H1 (cell line): ENCODE data around the gene MMP17. TPM values are rescaled to one million over a fixed set of nuclear protein-coding genes. Genes with fewer than 3 reads are reported as not detected.

Experiments
- CTCF ChIA-PET: fragments of 300-600 bp; sonication (Branson Sonifier 250); formaldehyde crosslinking; loops from one replicate; lab custom pipeline; 2021; ENCODE audit not compliant: partially characterized antibody; lab: Charles Lee
- POLR2A ChIA-PET: fragments of 300-600 bp; sonication (Branson Sonifier 250); formaldehyde crosslinking; loops from one replicate; lab custom pipeline; 2021; ENCODE audit warnings: inconsistent platforms; ENCODE audit not compliant: partially characterized antibody; lab: Charles Lee
- DNase-seq, 2 experiments: peaks; one replicate each; pipeline versions ENCODE4 v3.0.0 to v3.0.0-alpha.2; 2010 to 2022; ENCODE audit warnings: low spot score in 2 of 2, low read depth in 1 of 2, mixed read lengths in 1 of 2
- FAIRE-seq: peaks from 2 replicates; lab custom pipeline; 2011; peaks lifted over from hg19 to GRCh38; lab: Jason Lieb, UNC
- H2AFZ ChIP-seq: 2 replicates; pipeline ENCODE4 v1.8.1; 2012; ENCODE audit warnings: low read length, inconsistent platforms
- H2AK5ac ChIP-seq: 2 replicates; pipeline ENCODE4 v1.6.1; 2013; ENCODE audit warnings: low read depth, low read length
- H2BK120ac ChIP-seq: replicated peaks from 2 replicates; pipeline ENCODE3; 2013; ENCODE audit warnings: low read depth, low read length, inconsistent platforms
- H2BK12ac ChIP-seq: 2 replicates; pipeline ENCODE4 v1.6.1; 2013; ENCODE audit warnings: low read depth, low read length
- H2BK15ac ChIP-seq: 2 replicates; pipeline ENCODE4 v1.6.1; 2013; ENCODE audit warnings: low read length
- H2BK20ac ChIP-seq: 2 replicates; pipeline ENCODE4 v1.6.1; 2013; ENCODE audit warnings: low read length
- H2BK5ac ChIP-seq: 2 replicates; pipeline ENCODE4 v1.6.1; 2013; ENCODE audit warnings: low read depth, low read length
- H3K14ac ChIP-seq: 2 replicates; pipeline ENCODE4 v1.6.1; 2013; ENCODE audit warnings: inconsistent platforms; ENCODE audit not compliant: insufficient read length
- H3K18ac ChIP-seq: 2 replicates; pipeline ENCODE4 v1.6.1; 2013; ENCODE audit warnings: low read length; ENCODE audit errors: extremely low read depth
- H3K23ac ChIP-seq: 2 replicates; pipeline ENCODE4 v1.6.1; 2013; ENCODE audit warnings: inconsistent platforms; ENCODE audit not compliant: insufficient read length
- H3K23me2 ChIP-seq: 2 replicates; pipeline ENCODE4 v1.6.1; 2013; ENCODE audit warnings: low read depth, low read length
- H3K27ac ChIP-seq: 2 replicates; pipeline ENCODE4 v1.6.1; 2011; ENCODE audit warnings: low read depth, low read length, inconsistent platforms
- H3K27me3 ChIP-seq, 4 experiments: replicated peaks in 1 of 4; 1 replicate in 1 of 4; 2 replicates in 3 of 4; pipeline versions ENCODE4 v1.6.1 to v1.8.1; 2011 to 2013; ENCODE audit warnings: low read length in 3 of 4, mild to moderate bottlenecking in 3 of 4, inconsistent platforms in 2 of 4, mixed read lengths in 2 of 4, moderate library complexity in 1 of 4; ENCODE audit not compliant: control insufficient read depth in 3 of 4, insufficient read depth in 3 of 4; ENCODE audit errors: extremely low read depth in 1 of 4
- H3K36me3 ChIP-seq, 4 experiments: 2 replicates each; pipeline versions ENCODE4 v1.6.1 to v1.8.1; 2011 to 2013; ENCODE audit warnings: mild to moderate bottlenecking in 4 of 4, low read length in 3 of 4, moderate library complexity in 2 of 4, control low read depth in 1 of 4, inconsistent platforms in 1 of 4; ENCODE audit not compliant: insufficient read depth in 4 of 4, control insufficient read depth in 2 of 4
- H3K4ac ChIP-seq: replicated peaks from 2 replicates; pipeline ENCODE3; 2013; ENCODE audit warnings: low read length, low read depth, mixed read lengths, inconsistent platforms; ENCODE audit not compliant: insufficient read length
- H3K4me1 ChIP-seq, 4 experiments: replicated peaks in 1 of 4; 1 replicate in 1 of 4; 2 replicates in 3 of 4; pipeline versions ENCODE4 v1.6.1 to v1.8.1; 2011 to 2013; ENCODE audit warnings: low read length in 3 of 4, inconsistent platforms in 2 of 4, mixed read lengths in 1 of 4; ENCODE audit not compliant: insufficient read depth in 4 of 4, control insufficient read depth in 3 of 4
- H3K4me2 ChIP-seq, 2 experiments: 2 replicates each; pipeline versions ENCODE4 v1.6.1 to v1.8.1; 2011 to 2013; ENCODE audit warnings: low read depth in 2 of 2, low read length in 2 of 2, control low read depth in 1 of 2, inconsistent platforms in 1 of 2, mild to moderate bottlenecking in 1 of 2; ENCODE audit not compliant: insufficient read depth in 1 of 2
- H3K4me3 ChIP-seq, 4 experiments: fragments of 200-600, 300-600 bp in 1 of 4; sonication (generic), shearing (Covaris generic), sonication (Bioruptor Twin) in 1 of 4; 2 replicates each; pipeline versions ENCODE4 v1.5.1 to v1.8.1; 2011 to 2016; ENCODE audit warnings: low read length in 4 of 4, low read depth in 3 of 4, control low read depth in 2 of 4, inconsistent platforms in 2 of 4, mild to moderate bottlenecking in 2 of 4, mixed read lengths in 1 of 4, moderate library complexity in 1 of 4; ENCODE audit not compliant: insufficient read depth in 2 of 4; ENCODE audit errors: extremely low read depth in 1 of 4
- H3K56ac ChIP-seq: replicated peaks from 2 replicates; pipeline ENCODE3; 2013; ENCODE audit warnings: low read depth, mild to moderate bottlenecking, mixed read lengths, low read length, inconsistent platforms; ENCODE audit not compliant: insufficient read length
- H3K79me1 ChIP-seq: 2 replicates; pipeline ENCODE4 v1.6.1; 2013; ENCODE audit warnings: low read depth, low read length, control low read depth
- H3K79me2 ChIP-seq, 2 experiments: 2 replicates each; pipeline versions ENCODE4 v1.6.1 to v1.8.1; 2012 to 2013; ENCODE audit warnings: low read length in 2 of 2, mild to moderate bottlenecking in 2 of 2, inconsistent platforms in 1 of 2; ENCODE audit not compliant: insufficient read depth in 2 of 2, control insufficient read depth in 1 of 2
- H3K9ac ChIP-seq, 4 experiments: replicated peaks in 1 of 4; 1 replicate in 1 of 4; 2 replicates in 3 of 4; pipeline versions ENCODE4 v1.6.1 to v1.8.1; 2011 to 2013; ENCODE audit warnings: low read depth in 3 of 4, low read length in 3 of 4, control low read depth in 2 of 4, mild to moderate bottlenecking in 2 of 4, moderate library complexity in 2 of 4, inconsistent platforms in 1 of 4; ENCODE audit errors: extremely low read depth in 1 of 4
- H3K9me3 ChIP-seq, 2 experiments: 2 replicates each; pipeline versions ENCODE4 v1.6.1 to v1.8.1; 2012 to 2013; ENCODE audit warnings: mild to moderate bottlenecking in 2 of 2, moderate library complexity in 2 of 2, control low read depth in 1 of 2, inconsistent platforms in 1 of 2, low read depth in 1 of 2, low read length in 1 of 2, mixed read lengths in 1 of 2; ENCODE audit not compliant: insufficient read depth in 2 of 2
- H4K20me1 ChIP-seq, 2 experiments: replicated peaks in 1 of 2; 2 replicates each; pipeline versions ENCODE3 to v1.8.1; 2011 to 2013; ENCODE audit warnings: inconsistent platforms in 2 of 2, low read length in 2 of 2, mild to moderate bottlenecking in 1 of 2; ENCODE audit not compliant: insufficient read depth in 2 of 2, control insufficient read depth in 1 of 2
- H4K5ac ChIP-seq: 2 replicates; pipeline ENCODE4 v1.6.1; 2013; ENCODE audit warnings: low read length, low read depth, mixed read lengths, inconsistent platforms; ENCODE audit not compliant: insufficient read length
- H4K8ac ChIP-seq: 2 replicates; pipeline ENCODE4 v1.8.0; 2013; ENCODE audit warnings: mild to moderate bottlenecking, moderate library complexity, low read length, inconsistent platforms; ENCODE audit not compliant: insufficient read depth; ENCODE audit errors: extremely low read depth
- H4K91ac ChIP-seq: replicated peaks from 2 replicates; pipeline ENCODE3; 2013; ENCODE audit warnings: low read length, mixed read lengths, inconsistent platforms; ENCODE audit not compliant: insufficient read length
- CTCF ChIP-seq, 3 experiments: IDR thresholded peaks; 1 replicate in 2 of 3; 2 replicates in 1 of 3; pipeline versions ENCODE4 v1.5.1 to v1.6.1; 2011; ENCODE audit warnings: low read length in 3 of 3, mild to moderate bottlenecking in 3 of 3, inconsistent platforms in 2 of 3, low read depth in 1 of 3, moderate library complexity in 1 of 3; ENCODE audit not compliant: insufficient read depth in 1 of 3; ENCODE audit errors: control extremely low read depth in 1 of 3
- GABPA ChIP-seq: IDR thresholded peaks from 2 replicates; pipeline ENCODE4 v1.6.1; 2011; ENCODE audit warnings: mild to moderate bottlenecking, low read length, moderate library complexity, borderline replicate concordance; ENCODE audit not compliant: insufficient read depth
- RAD21 ChIP-seq, 2 experiments: IDR thresholded peaks in 1 of 2; conservative IDR thresholded peaks in 1 of 2; 2 replicates each; pipeline ENCODE4 v1.6.1; 2011; ENCODE audit warnings: low read depth in 2 of 2, low read length in 2 of 2, improper control_type of control experiment in 1 of 2, inconsistent platforms in 1 of 2, mild to moderate bottlenecking in 1 of 2, moderate library complexity in 1 of 2
- USF2 ChIP-seq: IDR thresholded peaks from 2 replicates; pipeline ENCODE4 v1.6.1; 2011; ENCODE audit warnings: low read length, improper control_type of control experiment
- WGBS, 2 experiments: shearing (Covaris generic) in 1 of 2; methylation state at CpG; one replicate each; pipeline versions ENCODE4 v1.1.6 to v1.1.7; 2013 to 2015; ENCODE audit warnings: low lambda C conversion rate in 2 of 2, mixed read lengths in 2 of 2, inconsistent platforms in 1 of 2, low coverage in 1 of 2, missing lambda C conversion rate in 1 of 2; ENCODE audit not compliant: insufficient replicate concordance in 2 of 2, insufficient coverage in 1 of 2, insufficient read length in 1 of 2; ENCODE audit errors: extremely low coverage in 1 of 2, missing lambda C conversion rate in 1 of 2; 5-methylcytosine and 5-hydroxymethylcytosine counted together
- polyA plus RNA-seq, 7 experiments: library from polyadenylated mRNA; depleted of rRNA in 3 of 7; stranded (reverse) in 5 of 7; unstranded in 2 of 7; fragments of >200 nt in 5 of 7; fragments of 200-250 nt in 2 of 7; gene quantifications; 1 replicate in 5 of 7; 2 replicates in 1 of 7; 4 replicates in 1 of 7; pipeline versions ENCODE4 v1.2.1 to v1.2.3, GENCODE V29; 2011 to 2013; ENCODE audit warnings: missing spikeins in 2 of 7, mixed read lengths in 2 of 7
- total RNA-seq: library from RNA; stranded (reverse); fragmentation: NEBNext Ultra II Directional; extraction: Animal tissue kit (Norgen Biotek cat#: 25700); gene quantifications from 2 replicates; pipeline ENCODE4 v1.2.1, GENCODE V29; 2021

The MMP17 gene
- total and polyA plus RNA-seq, 2 of the 8 experiments (the other 6 are each of a cell fraction or from before 2014, with no cell fraction given) = 41.3 to 53.8 TPM

- Histone ChIP-seq H4K91ac (no peak overlapping the region), H2AFZ (no peak overlapping the region), H3K23ac (no peak overlapping the region), H3K4me2 (no peak overlapping the region), H3K14ac (no peak overlapping the region), H3K36me3 (peaks cover 2 to 14% (median 9%) of the 10 kb centered on the region in 4 experiments; a peak in 7 of 8 replicates), H4K20me1 (no peaks in the 10 kb centered on the region), H2BK15ac (no peak overlapping the region), H4K8ac (no peak overlapping the region), H2BK5ac (0 out of 2 replicates have a peak overlapping the region, but pooled peaks have one; percentile 44), H3K56ac (no peak overlapping the region), H3K9ac (no peak overlapping the region), H3K79me2 (no peaks in the 10 kb centered on the region), H3K18ac (no peak overlapping the region), H3K27me3 (no peaks in the 10 kb centered on the region), H3K9me3 (no peaks in the 10 kb centered on the region; a peak in 1 of 4 replicates), H2BK120ac (no peak overlapping the region), H3K23me2 (no peaks in the 10 kb centered on the region), H3K79me1 (no peaks in the 10 kb centered on the region), H2BK20ac (no peak overlapping the region), H3K27ac (no peak overlapping the region), H3K4me3 (no peak overlapping the region), H2AK5ac (no peak overlapping the region), H3K4ac (no peak overlapping the region), H4K5ac (no peak overlapping the region), H3K4me1 (peaks cover 0 to 17% (median 12%) of the 10 kb centered on the region in 4 experiments; a peak in 6 of 7 replicates), H2BK12ac (no peak overlapping the region)
- CTCF ChIA-PET = interaction anchor here (0.6 to 3.0 kb wide), 17 partner anchors 8 to 898 kb away, joined by 3 to 24 read pairs (median 4); no protein-coding TSS in a partner anchor
- FAIRE-seq (no peak), DNase-seq (peak in 1 of 2 experiments; percentile 68)
- POLR2A ChIA-PET = interaction anchor here (0.6 to 2.7 kb wide), 5 partner anchors 9 to 43 kb away, joined by 3 to 13 read pairs (median 3); no protein-coding TSS in a partner anchor
- 85% methylated on average over 26 of the region's 28 CpGs; no CpG with 5 or more reads in 1 of the 2 experiments for WGBS, 2 experiments
- TF ChIP-seq CTCF (IDR thresholded peaks at IDR 0.05; ENCODE audit: control extremely low read depth in 1 of 3, insufficient read depth in 1 of 3, low read depth in 1 of 3, low read length in 3 of 3) (peak; percentile 59 to 63 (median 62)), USF2 (no peak), RAD21 (IDR thresholded peaks at IDR 0.05 in 1 of 2, conservative IDR thresholded peaks at IDR 0.05 in 1 of 2; ENCODE audit: low read depth in 2 of 2, low read length in 2 of 2) (peak; percentile 45 to 67), GABPA (peak; percentile 19; the same call in 1 of the 2 replicates)
These were observed 31.2 kb upstream of the MMP17 start for GRCh38 chr12:131796754-131797587.
